Measurements from ENCODE around the gene ALS2CL. TPM values are rescaled to one million over a fixed set of nuclear protein-coding genes. Genes with fewer than 3 reads are reported as not detected.

Gene ALS2CL
- total RNA-seq, 1 experiment from 2014 or later = 16.4 TPM

GRCh38 chr3:46734773-46735172, 41.3 kb upstream of the ALS2CL start:
- TF ChIP-seq SRF (IDR thresholded peaks at IDR 0.05; ENCODE audit: low read depth) (no peak), REST (IDR thresholded peaks at IDR 0.05; ENCODE audit: low read depth) (no peak), EGR1 (IDR thresholded peaks at IDR 0.05; ENCODE audit: low read depth) (no peak), TCF7L2 (IDR thresholded peaks at IDR 0.05; ENCODE audit: borderline replicate concordance, extremely low read depth, insufficient read depth, insufficient read length) (no peak), CTCF (IDR thresholded peaks at IDR 0.05 in 2 of 3, conservative IDR thresholded peaks at IDR 0.05 in 1 of 3; ENCODE audit: borderline replicate concordance in 1 of 3, insufficient read depth in 1 of 3, low read depth in 2 of 3, low read length in 2 of 3) (no peak), ZNF274 (IDR thresholded peaks at IDR 0.05; ENCODE audit: low read depth, low read length) (no peak), EZH2phosphoT487 (IDR thresholded peaks at IDR 0.05; ENCODE audit: borderline replicate concordance) (no peak), ATF3 (IDR thresholded peaks at IDR 0.05) (no peak), ELF1 (IDR thresholded peaks at IDR 0.05; ENCODE audit: borderline replicate concordance, low read depth) (no peak), POLR2A (IDR thresholded peaks at IDR 0.05; ENCODE audit: borderline replicate concordance, extremely low read depth, insufficient read depth, insufficient read length) (no peak), CEBPB (IDR thresholded peaks at IDR 0.05; ENCODE audit: low read depth) (no peak), EZH2 (IDR thresholded peaks at IDR 0.05) (no peak), POLR2AphosphoS5 (IDR thresholded peaks at IDR 0.05; ENCODE audit: low read depth, low read length) (no peak), JUND (IDR thresholded peaks at IDR 0.05) (no peak), FOSL1 (IDR thresholded peaks at IDR 0.05; ENCODE audit: low read depth) (no peak)
- ATAC-seq (no peak), DNase-seq (ENCODE audit: low read depth, low spot score) (no peak)
- no TSS peak for BruUV-seq (replicated peaks)
- no peak overlapping the region for H3K9ac ChIP-seq (ENCODE audit: low read length)
- no peaks in the 10 kb centered on the region for H3K9me2 ChIP-seq (ENCODE audit: insufficient read depth)
- ChIA-PET CTCF (no interaction called here), RAD21 (ENCODE audit: low non-redundant PET in 1 of 2, low total read pairs in 2 of 2, uncharacterized antibody in 2 of 2, unreplicated experiment in 2 of 2) (no interaction called here), POLR2A (no interaction called here)
- H3K4me1 ChIP-seq (ENCODE audit: control insufficient read depth in 1 of 2, insufficient read depth in 2 of 2, low read length in 2 of 2) = no peaks in the 10 kb centered on the region
- H3K36me3 ChIP-seq (ENCODE audit: control insufficient read depth in 1 of 2, insufficient read depth in 2 of 2, low read length in 2 of 2) = no peaks in the 10 kb centered on the region
- no peaks in the 10 kb centered on the region for H4K20me1 ChIP-seq (ENCODE audit: insufficient read depth)
- no peak overlapping the region for H3K4me2 ChIP-seq (ENCODE audit: low read length)
- intact Hi-C loops (cut with micrococcal nuclease) = no loop called here
- H2AFZ ChIP-seq (ENCODE audit: low read depth, low read length, poor library complexity, severe bottlenecking) = no peak overlapping the region
- H3K27me3 ChIP-seq (ENCODE audit: insufficient read depth, low read length) = no peaks in the 10 kb centered on the region
- H3K27ac ChIP-seq (ENCODE audit: low read depth, low read length) = no peak overlapping the region
- no peaks in the 10 kb centered on the region for H3K9me3 ChIP-seq (ENCODE audit: control insufficient read depth in 1 of 2, insufficient read depth in 1 of 2, low read depth in 1 of 2, low read length in 2 of 2)
- H3K79me2 ChIP-seq (ENCODE audit: insufficient read depth, low read length) = no peaks in the 10 kb centered on the region
- H3K4me3 ChIP-seq (replicated peaks in 1 of 2; ENCODE audit: low read depth in 1 of 2, low read length in 2 of 2) = no peak overlapping the region

All from HCT116 (cell line).